NCI-H187 treated with DMSO at 0.1 percent for 48 hours (cell line): ENCODE measurements around the gene EDAR.

Experiments
- DNase-seq: peaks from one replicate; lab custom pipeline; 2025; lab: John Stamatoyannopoulos, UW

EDAR gene

DNA sequence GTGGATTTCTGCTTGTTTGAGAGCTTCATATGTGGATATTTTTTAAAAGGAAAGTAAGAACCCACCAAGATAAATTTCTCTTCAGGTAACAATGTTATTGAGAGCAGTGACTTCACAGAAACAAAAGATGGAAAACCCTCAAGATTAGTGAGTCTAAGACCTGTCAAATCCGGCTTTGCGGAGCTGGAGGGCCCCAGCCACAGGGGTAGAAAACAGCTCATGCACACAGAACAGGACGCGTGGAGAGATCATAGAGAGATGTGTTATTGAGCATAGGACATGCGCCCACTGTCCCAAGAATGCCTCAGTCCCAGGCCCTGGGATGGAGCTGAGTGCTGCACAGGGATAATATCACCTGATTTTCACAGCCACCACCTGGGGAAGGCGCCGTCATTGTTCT lies 21.3 kb downstream of the EDAR start:
- no peak for DNase-seq

DNA sequence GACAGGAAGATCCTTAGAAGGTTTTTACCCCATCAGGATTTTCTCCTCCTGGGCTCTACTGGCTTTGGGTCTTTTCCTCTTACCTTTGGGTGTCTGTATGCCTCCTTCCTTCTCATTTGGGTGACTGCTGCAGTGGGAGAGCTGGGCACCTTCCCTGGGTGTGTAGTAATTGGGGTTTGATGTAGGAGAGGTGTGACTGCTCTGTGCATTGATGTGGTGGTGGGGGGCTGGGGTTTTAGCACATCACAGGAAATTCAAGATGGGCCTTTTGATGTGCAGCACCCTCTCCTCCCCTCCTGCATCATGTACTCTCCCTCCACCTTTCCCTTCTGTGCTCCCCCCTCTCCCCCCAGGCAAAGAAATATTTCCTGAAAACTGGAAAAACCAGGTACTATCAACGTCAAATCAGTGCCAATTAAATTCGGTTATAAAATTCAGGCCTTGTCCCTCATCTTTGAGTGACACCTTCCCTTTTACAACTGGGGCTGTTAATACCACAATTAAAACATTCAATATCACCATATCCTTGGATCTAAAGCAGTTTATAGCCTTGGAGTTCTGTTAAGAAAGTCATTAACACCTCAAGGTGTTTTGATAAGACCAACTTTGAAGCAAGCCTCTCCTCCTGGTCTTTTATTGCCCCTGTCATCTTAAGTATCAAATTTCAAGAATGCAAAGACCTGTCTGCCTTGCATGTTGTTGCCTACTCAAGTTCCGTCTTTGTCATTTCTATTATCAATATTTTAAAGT lies 23.3 kb downstream of the EDAR start:
- no peak for DNase-seq

DNA sequence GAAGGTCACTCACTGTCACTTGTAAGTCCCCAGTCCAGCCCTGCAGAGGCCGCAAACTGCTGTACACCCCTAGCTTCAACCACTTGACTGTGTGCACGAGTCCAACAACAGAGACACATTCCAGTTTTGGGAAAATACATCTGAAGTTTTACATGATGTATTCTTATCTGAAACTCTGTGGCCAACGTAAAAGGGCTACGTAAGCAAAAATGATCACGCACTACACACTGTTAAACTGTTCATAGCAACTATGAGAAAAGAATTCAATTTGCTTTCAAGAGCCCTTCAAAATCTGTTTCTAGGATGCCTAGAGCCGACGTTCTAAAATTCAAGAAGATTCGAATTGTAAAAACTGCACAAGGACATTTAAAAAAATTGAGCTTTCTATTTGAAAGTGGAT lies 26.0 kb downstream of the EDAR start:
- DNase-seq, result no peak

DNA sequence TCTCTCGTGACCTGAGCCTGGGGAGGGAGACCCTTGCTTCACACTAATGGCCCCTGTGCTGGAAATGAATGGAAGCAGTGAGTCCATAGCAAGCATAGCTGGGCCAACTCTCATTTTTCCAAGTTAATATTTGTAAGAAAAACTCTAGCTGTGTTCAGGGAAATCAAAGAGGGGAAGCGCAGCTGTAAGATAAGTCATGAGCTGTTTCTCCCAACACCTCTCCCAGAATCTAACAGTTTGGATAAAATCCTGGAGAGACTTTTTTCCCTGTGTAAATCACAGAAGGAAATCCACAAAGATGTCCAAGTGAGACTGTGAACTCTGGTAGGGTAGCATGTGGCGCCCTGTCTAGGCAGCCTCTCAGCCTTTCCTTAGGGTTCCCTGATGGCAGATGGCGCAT lies 27.2 kb downstream of the EDAR start:
- no peak for DNase-seq

DNA sequence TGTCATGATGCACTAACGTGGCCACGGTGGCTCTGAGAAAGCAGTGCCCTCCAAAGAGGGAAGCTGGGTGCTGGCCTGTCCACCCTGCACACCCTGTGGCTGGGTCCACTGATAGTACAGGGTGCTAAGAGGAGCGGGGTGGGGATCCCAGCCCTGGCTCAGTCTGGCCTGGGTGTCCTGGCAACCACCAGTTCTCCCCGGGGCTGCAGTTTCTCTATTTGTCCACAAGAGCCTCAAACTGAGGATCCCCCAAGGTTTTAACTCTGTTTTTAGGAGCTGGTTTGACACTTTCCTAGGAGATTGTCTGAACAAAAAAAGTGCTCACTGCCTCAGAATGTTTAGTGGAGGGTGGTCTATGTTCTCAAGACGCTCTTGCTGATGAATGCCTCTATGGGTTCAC lies 29.0 kb downstream of the EDAR start:
- DNase-seq, result no peak

DNA sequence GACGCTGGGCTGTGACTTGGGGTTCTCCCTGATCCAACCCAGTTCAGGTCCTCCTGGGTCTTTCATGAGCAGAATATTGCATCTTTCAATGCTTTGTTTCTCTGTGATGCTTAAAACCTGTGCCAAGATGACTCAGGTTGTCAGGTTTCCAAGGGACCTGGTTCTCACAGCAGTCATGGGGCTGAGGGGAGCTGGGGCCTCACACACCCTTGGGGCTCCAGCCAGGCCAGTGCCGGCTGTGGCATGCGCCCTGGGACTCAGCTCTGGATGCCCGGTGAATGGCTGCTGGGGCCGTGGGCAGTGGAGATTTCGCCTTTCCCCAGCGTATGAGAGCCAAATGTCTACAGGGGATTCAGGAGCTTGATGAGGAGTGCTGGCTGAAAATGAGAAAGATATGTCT lies 29.6 kb downstream of the EDAR start:
- no peak for DNase-seq

DNA sequence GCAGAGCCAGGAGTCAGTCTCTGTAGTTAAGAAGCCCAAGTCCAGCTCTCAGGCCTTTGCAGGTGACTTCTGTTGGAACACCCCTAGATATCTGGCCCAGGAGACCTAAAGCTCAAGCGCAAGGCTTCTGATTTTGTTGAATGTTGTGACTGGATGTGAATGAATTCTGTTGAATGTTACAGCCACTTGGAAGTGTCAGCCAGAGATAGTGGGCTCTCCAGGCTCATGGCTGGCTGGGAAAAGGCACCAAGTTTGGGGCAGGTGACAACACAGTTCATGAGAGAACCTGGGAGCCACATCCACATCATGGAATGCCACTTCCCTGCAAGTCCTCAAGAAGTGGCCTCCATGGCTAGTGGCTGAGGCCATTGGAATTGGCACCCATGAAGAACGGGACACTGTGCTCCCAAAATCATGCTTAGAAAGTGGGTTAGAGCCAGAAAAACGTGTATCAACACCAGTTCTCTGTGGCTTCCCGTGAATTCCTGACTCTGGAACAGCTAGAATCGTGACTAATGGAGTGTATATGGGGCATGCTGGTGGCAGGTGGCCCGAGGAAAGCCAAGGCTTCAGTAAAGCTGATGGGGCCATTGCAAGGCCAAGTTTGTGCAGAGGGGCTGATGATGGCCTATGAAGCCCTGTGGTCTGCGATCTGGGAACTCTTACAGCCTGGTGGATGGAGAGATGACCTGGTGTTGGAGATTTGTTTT lies 30.2 kb downstream of the EDAR start:
- no peak for DNase-seq

DNA sequence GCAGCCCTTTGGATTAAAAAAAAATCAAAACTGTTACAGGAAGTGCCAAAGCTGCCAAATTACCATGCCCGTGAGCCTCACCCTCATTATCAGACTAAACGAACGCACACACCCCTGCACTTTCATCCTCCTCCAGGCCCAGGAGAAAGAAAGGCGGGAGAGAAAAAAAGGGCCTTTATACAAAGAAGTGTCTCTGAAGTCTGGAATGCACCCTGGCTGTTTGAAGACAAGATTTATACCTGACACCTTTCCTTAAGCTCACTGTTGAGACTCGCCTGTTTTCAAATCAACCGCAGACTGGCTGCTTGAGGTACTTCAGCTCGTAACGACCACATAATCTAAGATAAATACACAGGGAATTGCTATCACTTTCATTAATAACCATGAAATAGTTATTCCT lies 31.0 kb downstream of the EDAR start:
- DNase-seq, result no peak

DNA sequence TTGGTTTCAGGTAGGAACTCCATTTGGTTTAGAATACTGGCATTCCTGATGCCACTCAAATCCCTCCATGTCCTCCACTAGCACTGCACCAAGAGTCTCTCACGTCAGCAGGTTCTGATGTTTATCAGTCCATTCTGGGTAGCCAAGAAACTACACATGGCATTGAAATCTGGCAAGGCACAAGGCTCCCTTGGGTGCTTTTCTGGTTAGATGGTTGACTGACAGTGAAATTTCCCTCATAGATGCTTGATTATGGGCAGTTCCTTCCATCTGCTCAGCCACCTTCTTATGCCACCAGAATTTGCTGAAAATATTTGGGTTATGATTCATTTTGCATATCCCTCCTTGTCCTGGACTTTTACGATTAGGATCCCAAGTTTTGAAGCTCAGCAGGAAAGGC lies 32.6 kb downstream of the EDAR start:
- no peak for DNase-seq

DNA sequence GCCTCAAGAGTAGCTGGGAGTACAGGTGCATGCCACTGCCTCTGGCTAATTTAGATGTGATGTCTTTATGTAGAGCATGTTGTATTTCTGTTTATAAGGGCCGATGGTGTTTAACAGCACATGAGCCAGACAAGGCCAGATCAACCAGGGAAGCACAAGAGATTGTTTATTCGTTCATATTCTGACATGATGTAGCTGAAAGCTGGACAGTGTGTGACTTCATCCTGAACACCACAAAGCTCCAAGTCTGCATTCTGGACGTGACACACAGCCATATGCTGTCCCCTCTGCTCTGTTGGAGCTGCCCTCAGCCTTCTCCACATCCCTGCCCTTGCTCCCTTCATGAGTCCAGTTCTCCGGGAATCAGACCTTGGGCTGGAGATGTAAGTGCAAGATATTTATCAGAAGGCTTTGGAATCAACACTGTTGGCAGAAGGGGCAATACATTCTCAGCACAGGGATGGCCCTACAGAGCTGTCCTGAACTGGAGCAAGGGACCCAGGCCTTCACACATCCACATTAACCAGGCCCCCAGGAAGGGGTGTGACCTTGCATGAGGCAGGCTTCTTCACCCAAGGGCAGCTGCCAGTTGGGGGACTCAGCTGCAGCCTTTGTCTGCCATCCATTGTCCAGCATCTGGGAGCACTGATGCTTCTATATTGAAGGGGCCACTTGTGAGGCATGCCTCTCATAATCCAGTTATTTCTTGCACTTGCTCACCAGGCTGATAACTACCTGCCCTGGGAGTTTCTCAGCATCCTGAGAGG lies 38.5 kb downstream of the EDAR start:
- no peak for DNase-seq

DNA sequence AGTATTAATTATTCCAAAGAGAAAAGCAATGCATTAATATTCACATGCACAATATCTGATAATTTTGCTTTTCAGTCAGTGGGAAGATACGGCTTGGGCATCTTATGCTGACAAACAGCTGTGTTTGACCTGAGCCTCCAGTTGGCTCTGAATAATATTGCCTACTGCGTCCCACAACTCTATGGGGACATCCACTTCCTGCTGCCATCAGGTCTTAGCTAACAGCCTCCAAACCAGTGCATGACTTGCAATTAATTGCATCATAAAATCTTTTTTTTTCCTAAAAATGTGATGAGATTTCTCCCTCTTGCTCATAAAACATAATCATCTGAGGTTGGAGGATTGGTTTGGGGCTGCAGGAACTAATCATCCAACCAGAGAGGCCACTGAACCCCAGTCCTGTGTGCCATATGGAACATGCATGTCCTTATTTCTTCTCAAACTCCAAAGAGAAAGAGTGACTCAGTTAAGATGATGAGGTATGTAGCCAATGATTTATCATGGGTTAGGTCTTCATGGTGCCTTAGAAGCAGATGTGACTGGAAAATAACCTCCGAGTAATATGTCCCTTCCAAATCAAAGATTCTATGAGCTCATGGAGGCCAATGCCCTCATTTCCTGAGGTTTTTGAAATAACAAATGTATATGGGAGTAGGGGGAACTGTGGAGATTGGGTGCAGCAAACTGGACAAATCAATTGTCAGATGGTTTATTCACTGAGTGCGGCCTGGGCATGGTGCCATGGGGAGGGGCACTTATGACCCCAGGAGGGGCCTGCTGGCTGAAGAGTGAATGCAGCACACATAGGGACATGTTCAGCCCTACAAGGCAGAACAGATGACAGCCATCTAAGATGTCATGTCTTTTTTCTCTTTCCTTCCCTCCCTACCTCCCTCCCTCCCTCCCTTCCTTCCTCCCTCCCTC lies 39.4 kb downstream of the EDAR start:
- no peak for DNase-seq

DNA sequence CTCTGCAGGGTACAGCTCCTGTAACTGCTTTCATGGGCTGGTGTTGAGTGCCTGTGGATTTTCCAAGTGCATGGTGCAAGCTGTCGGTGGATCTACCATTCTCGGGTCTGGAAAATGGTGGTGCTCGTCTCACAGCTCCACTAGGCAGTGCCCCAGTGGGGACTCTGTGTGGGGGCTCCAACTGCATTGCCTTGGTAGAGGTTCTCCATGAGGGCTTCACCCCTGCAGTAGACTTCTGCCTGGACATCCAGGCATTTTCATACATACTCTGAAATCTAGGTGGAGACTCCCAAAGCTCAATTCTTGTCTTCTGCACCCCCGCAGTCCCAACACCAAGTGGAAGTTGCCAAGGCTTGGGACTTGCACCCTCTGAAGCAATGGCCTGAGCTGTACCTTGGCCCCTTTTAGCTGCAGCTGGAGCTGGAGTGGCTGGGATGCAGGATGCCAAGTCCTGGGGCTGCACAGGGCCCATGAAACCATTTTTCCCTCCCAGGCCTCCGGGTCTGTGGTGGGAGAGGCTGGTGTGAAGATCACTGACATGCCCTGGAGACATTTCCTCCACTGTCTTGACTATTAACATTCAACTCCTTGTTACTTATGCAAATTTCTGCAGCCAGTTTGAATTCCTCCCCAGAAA lies 41.6 kb downstream of the EDAR start:
- no peak for DNase-seq

DNA sequence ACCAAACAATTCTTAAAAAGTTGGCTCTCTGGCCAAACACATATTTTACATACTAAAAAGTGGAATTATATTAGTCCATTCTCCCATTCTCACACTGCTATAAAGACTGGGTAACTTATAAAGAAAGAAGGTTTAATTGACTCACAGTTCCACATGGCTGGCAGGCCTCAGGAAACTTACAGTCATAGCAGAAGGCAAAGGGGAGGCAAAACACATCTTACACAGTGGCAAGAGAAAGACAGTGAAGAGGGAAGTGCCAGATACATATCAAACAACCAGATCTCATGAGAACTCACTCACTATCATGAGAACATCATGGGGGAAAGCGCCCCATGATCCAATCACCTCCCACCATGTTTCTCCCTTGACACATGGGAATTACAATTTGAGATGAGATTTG lies 42.6 kb downstream of the EDAR start:
- no peak for DNase-seq

DNA sequence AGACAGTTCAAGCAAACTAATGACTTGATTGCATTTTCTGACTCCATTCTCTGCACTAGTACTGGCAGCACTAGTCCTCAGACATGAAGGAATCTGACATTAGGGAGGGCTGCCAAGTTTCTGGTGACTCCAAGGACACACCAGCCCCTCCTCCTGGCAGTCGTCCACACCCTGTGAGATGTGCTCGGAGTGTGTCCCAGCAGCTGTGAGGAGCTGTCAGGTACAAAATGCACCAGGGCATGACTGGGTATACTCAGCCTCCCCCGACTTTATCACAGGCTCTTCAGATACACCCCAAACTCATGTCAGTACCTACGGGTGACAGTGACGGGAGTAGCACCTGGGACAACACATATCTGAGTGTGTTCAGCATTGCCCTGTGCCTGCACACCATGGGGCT lies 43.1 kb downstream of the EDAR start:
- DNase-seq, result no peak

DNA sequence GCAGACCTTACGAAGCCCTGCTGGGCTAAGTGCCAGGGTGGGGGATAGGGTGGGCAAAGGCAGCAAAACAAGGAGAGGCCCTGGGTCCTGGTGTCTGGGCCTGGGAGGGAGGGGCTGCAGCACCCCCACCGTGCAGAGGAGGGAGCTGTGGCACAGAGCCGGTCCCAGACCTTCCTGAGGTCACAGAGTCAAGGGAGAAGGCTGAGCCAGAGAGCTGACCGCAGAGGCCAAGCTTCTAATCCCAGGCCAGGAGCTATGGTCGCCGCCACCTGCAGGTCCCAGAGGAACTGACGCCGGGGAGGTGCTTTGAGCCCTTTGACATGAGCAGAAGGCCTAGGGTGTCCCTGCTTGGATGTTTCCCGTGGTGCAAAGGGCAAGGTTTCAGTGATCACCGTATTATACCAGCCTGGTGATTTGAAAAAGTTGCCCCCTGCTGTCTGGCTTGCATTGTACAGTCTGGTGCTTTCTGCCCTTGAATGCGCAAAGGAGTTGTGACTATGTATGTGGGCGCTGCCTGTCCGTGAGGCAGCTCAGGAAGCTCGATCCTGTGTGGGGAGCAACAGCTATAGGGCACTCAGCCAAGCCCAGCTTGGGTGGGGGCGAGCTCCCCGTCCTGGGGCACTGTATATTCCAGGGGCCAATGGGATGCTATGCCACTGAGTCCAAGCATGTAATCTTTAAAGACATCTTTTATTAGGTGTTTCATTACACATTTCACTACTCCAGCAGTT lies 44.3 kb downstream of the EDAR start:
- no peak for DNase-seq

DNA sequence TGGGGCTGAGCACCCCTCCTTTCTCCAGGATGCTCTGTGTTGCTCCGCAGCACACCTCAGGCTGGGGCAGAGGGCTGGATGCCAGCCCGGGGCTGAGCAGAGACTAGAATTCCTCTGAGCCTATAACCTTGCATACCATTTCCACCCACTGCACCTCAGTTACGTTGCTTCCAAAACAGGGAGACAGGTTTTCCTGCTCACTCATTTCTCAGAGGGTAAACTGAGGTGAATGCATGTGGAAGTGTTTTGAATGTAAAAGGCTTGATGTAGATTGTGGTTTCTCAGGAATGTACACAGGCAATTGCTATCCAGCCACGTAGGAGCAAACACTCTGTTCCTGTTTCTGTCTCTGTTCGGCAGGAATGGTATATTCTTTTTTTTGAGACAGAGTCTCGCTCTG lies 45.3 kb downstream of the EDAR start:
- DNase-seq, result no peak

DNA sequence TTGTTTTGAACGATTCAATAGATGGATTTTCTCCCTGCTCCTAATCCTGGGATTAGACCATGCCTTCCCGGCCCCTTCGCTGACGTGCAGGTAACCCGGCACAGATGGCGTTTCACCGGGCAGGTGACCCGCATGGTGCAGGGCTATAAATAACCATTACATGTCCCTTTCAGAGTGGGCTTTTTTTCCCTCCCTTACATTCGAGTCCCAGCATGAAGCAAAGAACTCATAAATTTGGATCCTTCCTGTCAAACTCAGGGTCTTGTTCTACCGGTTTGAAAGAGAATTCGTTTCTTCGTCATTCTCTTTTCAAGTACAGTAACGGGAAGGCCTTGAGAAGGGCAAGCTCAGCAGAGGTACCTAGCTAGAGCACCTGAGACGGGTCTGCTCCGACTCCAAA lies 46.1 kb downstream of the EDAR start:
- DNase-seq, result no peak

DNA sequence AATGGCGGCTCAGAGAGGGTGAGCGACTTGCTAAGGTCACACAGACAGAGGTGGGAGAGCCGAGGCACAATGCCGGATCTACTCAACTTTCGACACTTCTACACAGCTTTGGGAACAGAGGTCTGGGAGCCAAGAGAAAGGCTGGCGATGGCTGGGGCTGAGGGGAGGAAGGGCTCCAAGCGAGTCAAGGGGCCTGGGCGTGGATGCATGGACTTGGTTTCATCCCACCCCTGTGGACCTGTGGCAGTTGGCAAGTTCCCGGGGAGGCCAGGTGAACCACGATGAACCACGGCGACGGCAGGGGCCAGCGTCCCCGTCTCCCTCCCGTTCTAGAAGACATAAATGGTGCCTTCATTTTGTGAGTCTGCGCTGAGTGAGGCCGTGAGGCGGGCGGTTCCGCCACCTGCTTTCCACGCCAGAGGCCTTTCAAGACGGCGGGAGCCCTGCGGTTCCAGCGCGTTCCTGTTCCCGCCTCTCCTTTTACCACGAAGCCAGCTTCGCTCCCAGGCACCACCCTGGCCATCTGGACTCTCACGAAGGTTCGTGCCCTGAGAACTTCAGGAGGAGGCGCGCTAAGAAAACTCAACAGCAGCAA lies 46.7 kb downstream of the EDAR start:
- no peak for DNase-seq

DNA sequence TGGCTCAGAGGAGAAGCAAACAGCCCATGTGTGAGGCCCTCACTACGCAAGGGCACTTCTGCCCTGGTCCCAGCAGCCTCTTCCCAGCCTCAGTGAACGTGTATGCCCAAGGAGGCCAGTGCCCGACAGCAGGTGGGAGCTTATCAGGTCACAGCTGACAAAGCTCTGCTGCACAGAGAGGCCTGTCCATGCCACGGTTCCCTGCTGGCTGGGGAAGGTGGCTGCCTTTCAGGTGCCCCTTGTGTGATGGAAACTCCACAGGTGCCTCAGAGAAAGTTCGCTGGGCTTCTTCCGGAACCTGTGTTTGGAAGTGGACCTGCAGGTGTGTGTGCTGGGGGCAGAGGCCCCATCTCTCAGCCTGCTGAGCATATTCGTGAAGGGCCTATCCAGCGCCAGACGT lies 47.3 kb downstream of the EDAR start:
- no peak for DNase-seq

DNA sequence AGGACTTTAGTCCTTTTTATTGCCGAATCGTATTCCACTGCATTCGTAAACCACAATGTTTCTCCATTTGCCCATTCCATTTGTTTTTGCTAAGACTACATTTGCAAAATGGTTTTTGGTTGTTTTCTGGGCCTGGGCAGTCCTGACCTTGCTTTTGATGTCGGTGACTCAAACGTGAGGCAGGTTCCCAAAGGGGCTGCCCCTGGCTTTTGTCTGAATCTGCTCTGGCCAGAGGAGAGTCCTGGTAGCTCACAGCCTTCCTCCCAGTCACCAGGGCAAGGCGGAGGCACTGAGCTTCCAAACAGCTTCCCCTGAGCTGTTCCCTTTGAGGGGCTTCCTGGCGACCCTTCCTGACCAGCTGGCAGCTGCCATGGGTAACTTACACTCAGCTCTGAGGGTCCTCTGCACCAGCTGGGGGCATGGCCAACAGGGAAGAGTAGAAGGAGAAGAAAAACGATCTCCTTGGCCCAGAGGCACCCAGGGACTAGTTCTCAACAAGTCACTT lies 47.8 kb downstream of the EDAR start:
- DNase-seq, result no peak
